GM12875 (cell line): ENCODE results near the gene CABLES1.

Source experiments
- H3K4me3 ChIP-seq: one replicate; pipeline ENCODE4 v1.5.1; 2011; ENCODE audit warnings: low read depth, low read length, control low read depth
- CTCF ChIP-seq: IDR thresholded peaks from 2 replicates; pipeline ENCODE4 v1.5.1; 2011; ENCODE audit warnings: low read depth, mild to moderate bottlenecking, control low read depth, inconsistent platforms, low read length, moderate library complexity, borderline replicate concordance; ENCODE audit not compliant: insufficient read depth

Gene CABLES1

GRCh38 chr18:23227726-23228070 is 92.4 kb downstream of the CABLES1 start:
- no peak for TF ChIP-seq CTCF
- no peak overlapping the region for H3K4me3 ChIP-seq

- no peak overlapping the region for H3K4me3 ChIP-seq
- TF ChIP-seq CTCF, result no peak
Observed at GRCh38 chr18:23228102-23229061, 93.1 kb downstream of the CABLES1 start.

- H3K4me3 ChIP-seq, result no peak overlapping the region
Observed at GRCh38 chr18:23229472-23229871, 94.2 kb downstream of the CABLES1 start.

GRCh38 chr18:23230686-23231085 is 95.4 kb downstream of the CABLES1 start:
- no peak for TF ChIP-seq CTCF
- no peak overlapping the region for H3K4me3 ChIP-seq

More at GRCh38 chr18:23229472-23229871, 94.2 kb downstream of the CABLES1 start:
- no peak for TF ChIP-seq CTCF

GRCh38 chr18:23231340-23232021 is 96.2 kb downstream of the CABLES1 start:
- no peak for TF ChIP-seq CTCF
- H3K4me3 ChIP-seq, result no peak overlapping the region

- TF ChIP-seq CTCF, result no peak
- H3K4me3 ChIP-seq, result no peak overlapping the region
Observed at GRCh38 chr18:23232331-23232730, 97.0 kb downstream of the CABLES1 start.
